Endodermal cell (in vitro differentiated cells): ENCODE results near the gene HLA-DRA. TPM values are rescaled to one million over a fixed set of nuclear protein-coding genes. Genes with fewer than 3 reads are reported as not detected.

ENCODE experiments used
- DNase-seq: peaks from one replicate; pipeline ENCODE4 v3.0.0-alpha.2; 2017
- H3K27ac ChIP-seq: 2 replicates; pipeline ENCODE4 v1.5.1; 2013; ENCODE audit warnings: mild to moderate bottlenecking, low read depth, low read length, moderate library complexity
- H3K27me3 ChIP-seq: 2 replicates; pipeline ENCODE4 v1.6.1; 2013; ENCODE audit warnings: mild to moderate bottlenecking, low read length, moderate library complexity; ENCODE audit not compliant: insufficient read depth, control insufficient read depth, poor library complexity, severe bottlenecking
- H3K36me3 ChIP-seq: 2 replicates; pipeline ENCODE4 v1.7.0; 2013; ENCODE audit warnings: mild to moderate bottlenecking, low read length, moderate library complexity; ENCODE audit not compliant: control insufficient read depth, insufficient read depth
- H3K4me1 ChIP-seq: one replicate; pipeline ENCODE4 v1.7.0; 2013; ENCODE audit warnings: low read length; ENCODE audit not compliant: control insufficient read depth, insufficient read depth
- H3K4me3 ChIP-seq: 2 replicates; pipeline ENCODE4 v1.5.1; 2013; ENCODE audit warnings: mild to moderate bottlenecking, low read length, moderate library complexity
- H3K9ac ChIP-seq: 2 replicates; pipeline ENCODE4 v1.6.1; 2013; ENCODE audit warnings: mild to moderate bottlenecking, low read length, moderate library complexity; ENCODE audit not compliant: poor library complexity, severe bottlenecking; ENCODE audit errors: extremely low read depth
- H3K9me3 ChIP-seq: 2 replicates; pipeline ENCODE4 v1.6.1; 2013; ENCODE audit warnings: mild to moderate bottlenecking, low read length, moderate library complexity; ENCODE audit not compliant: control insufficient read depth
- H3K27ac Mint-ChIP-seq: 2 replicates; pipeline ENCODE4 v1.8.0; 2020; ENCODE audit warnings: mixed read lengths
- H3K27me3 Mint-ChIP-seq: 2 replicates; pipeline ENCODE4 v1.8.0; 2021; ENCODE audit warnings: mild to moderate bottlenecking, mixed read lengths; ENCODE audit not compliant: insufficient read depth
- H3K36me3 Mint-ChIP-seq: 2 replicates; pipeline ENCODE4 v1.8.0; 2020; ENCODE audit warnings: low read depth, mixed read lengths
- H3K4me1 Mint-ChIP-seq: 2 replicates; pipeline ENCODE4 v1.8.0; 2020; ENCODE audit warnings: mixed read lengths
- H3K4me3 Mint-ChIP-seq: 2 replicates; pipeline ENCODE4 v1.8.0; 2020; ENCODE audit warnings: mild to moderate bottlenecking, moderate library complexity, mixed read lengths
- H3K9me3 Mint-ChIP-seq: 2 replicates; pipeline ENCODE4 v1.8.0; 2020; ENCODE audit warnings: mild to moderate bottlenecking, mixed read lengths
- CTCF ChIP-seq: fragments of 200-600 bp; sonication (generic); conservative IDR thresholded peaks from 2 replicates; pipeline ENCODE4 v1.5.0; 2021; ENCODE audit warnings: antibody characterized with exemption, mild to moderate bottlenecking
- WGBS, 2 experiments: methylation state at CpG; one replicate each; pipeline versions ENCODE4 v1.1.5 to v1.1.7; 2013; ENCODE audit warnings: missing lambda C conversion rate in 2 of 2, mixed read lengths in 1 of 2; ENCODE audit not compliant: insufficient coverage in 1 of 2, insufficient read length in 1 of 2; 5-methylcytosine and 5-hydroxymethylcytosine counted together
- total RNA-seq, 2 donors: library from RNA; stranded (reverse); fragmentation: NEBNext Ultra II Directional in 1 of 2; extraction: Animal tissue kit (Norgen Biotek cat#: 25700) in 1 of 2; gene quantifications; 2 replicates in 1 of 2; 3 replicates in 1 of 2; pipeline ENCODE4 v1.2.1, GENCODE V29; 2021

The HLA-DRA gene
- total RNA-seq, 2 donors from 2014 or later = 0.27 TPM; not detected in 1

GRCh38 chr6:32447932-32448331 lies 8.2 kb downstream of the HLA-DRA start:
- no peak overlapping the region for H3K4me3 Mint-ChIP-seq
- Histone ChIP-seq H3K27me3 (no peaks in the 10 kb centered on the region), H3K36me3 (no peaks in the 10 kb centered on the region), H3K9me3 (peaks cover 10% of the 10 kb centered on the region), H3K4me1 (no peaks in the 10 kb centered on the region), H3K9ac (no peak overlapping the region), H3K27ac (no peak overlapping the region), H3K4me3 (no peak overlapping the region)
- H3K4me1 Mint-ChIP-seq = no peaks in the 10 kb centered on the region
- H3K9me3 Mint-ChIP-seq = peaks cover 18% of the 10 kb centered on the region
- no peak for DNase-seq
- no peak overlapping the region for H3K27ac Mint-ChIP-seq
- TF ChIP-seq CTCF = no peak
- H3K27me3 Mint-ChIP-seq = peaks cover 30% of the 10 kb centered on the region
- H3K36me3 Mint-ChIP-seq = no peaks in the 10 kb centered on the region

- no peaks in the 10 kb centered on the region for H3K36me3 Mint-ChIP-seq
- TF ChIP-seq CTCF = no peak
- H3K27me3 Mint-ChIP-seq = peaks cover 22% of the 10 kb centered on the region
- no peak for DNase-seq
- no peak overlapping the region for H3K4me3 Mint-ChIP-seq
- H3K27me3 ChIP-seq = no peaks in the 10 kb centered on the region
- H3K9me3 ChIP-seq = peaks cover 19% of the 10 kb centered on the region
- no peak overlapping the region for H3K9ac ChIP-seq
- no peaks in the 10 kb centered on the region for H3K36me3 ChIP-seq
- WGBS, 2 experiments = 97% methylated on average over 3 of the region's 3 CpGs; no CpG with 5 or more reads in 1 of the 2 experiments
- H3K27ac ChIP-seq = no peak overlapping the region
- H3K4me1 Mint-ChIP-seq = no peaks in the 10 kb centered on the region
- no peaks in the 10 kb centered on the region for H3K4me1 ChIP-seq
- H3K4me3 ChIP-seq = no peak overlapping the region
- no peak overlapping the region for H3K27ac Mint-ChIP-seq
- peaks cover 31% of the 10 kb centered on the region for H3K9me3 Mint-ChIP-seq
Measured at GRCh38 chr6:32449088-32449736, 9.5 kb downstream of the HLA-DRA start.

GRCh38 chr6:32457054-32457453 lies 17.4 kb downstream of the HLA-DRA start:
- H3K27me3 ChIP-seq = no peaks in the 10 kb centered on the region
- H3K27ac Mint-ChIP-seq = no peak overlapping the region
- H3K9ac ChIP-seq = no peak overlapping the region
- H3K27me3 Mint-ChIP-seq = peaks cover 7% of the 10 kb centered on the region
- H3K9me3 Mint-ChIP-seq = peaks cover 48% of the 10 kb centered on the region
- H3K4me3 ChIP-seq = no peak overlapping the region
- H3K4me1 Mint-ChIP-seq = no peaks in the 10 kb centered on the region
- H3K36me3 Mint-ChIP-seq = no peaks in the 10 kb centered on the region
- no peak overlapping the region for H3K4me3 Mint-ChIP-seq
- no peaks in the 10 kb centered on the region for H3K36me3 ChIP-seq
- no peaks in the 10 kb centered on the region for H3K4me1 ChIP-seq
- H3K9me3 ChIP-seq = peaks cover 13% of the 10 kb centered on the region
- 60 to 68% methylated on average over 3 to 4 of the region's 4 CpGs for WGBS, 2 experiments
- DNase-seq = no peak
- no peak overlapping the region for H3K27ac ChIP-seq
- TF ChIP-seq CTCF = no peak
